AG08396 (cell line): ENCODE measurements around the gene MAD1L1.

Experiments
- DNase-seq: peaks from one replicate; pipeline ENCODE4 v3.0.0; 2012; ENCODE audit warnings: low spot score, mixed read lengths

Gene MAD1L1

GRCh38 chr7:2104107-2104710 lies 128.5 kb downstream of the MAD1L1 start:
- DNase-seq = peak; percentile 98

GRCh38 chr7:2103071-2103898 lies 129.5 kb downstream of the MAD1L1 start:
- no peak for DNase-seq

GRCh38 chr7:2102375-2102723 lies 130.4 kb downstream of the MAD1L1 start:
- DNase-seq = no peak

- no peak for DNase-seq
These were observed 130.9 kb downstream of the MAD1L1 start for GRCh38 chr7:2101630-2102374.

- DNase-seq = no peak
These were observed 132.2 kb downstream of the MAD1L1 start for GRCh38 chr7:2100278-2101208.

- peak; percentile 78 for DNase-seq
These were observed 133.4 kb downstream of the MAD1L1 start for GRCh38 chr7:2099048-2099957.

- no peak for DNase-seq
These were observed 134.2 kb downstream of the MAD1L1 start for GRCh38 chr7:2098496-2098895.

GRCh38 chr7:2098056-2098455 lies 134.7 kb downstream of the MAD1L1 start:
- no peak for DNase-seq

- no peak for DNase-seq
These were observed 135.3 kb downstream of the MAD1L1 start for GRCh38 chr7:2097492-2097891.

- no peak for DNase-seq
These were observed 135.9 kb downstream of the MAD1L1 start for GRCh38 chr7:2096692-2097387.

- DNase-seq = no peak
These were observed 137.3 kb downstream of the MAD1L1 start for GRCh38 chr7:2095436-2095835.

- DNase-seq = no peak
These were observed 138.2 kb downstream of the MAD1L1 start for GRCh38 chr7:2094454-2095045.

GRCh38 chr7:2093843-2094220 lies 138.9 kb downstream of the MAD1L1 start:
- no peak for DNase-seq

GRCh38 chr7:2093215-2093842 lies 139.4 kb downstream of the MAD1L1 start:
- peak; percentile 30 for DNase-seq

GRCh38 chr7:2092279-2092678 lies 140.5 kb downstream of the MAD1L1 start:
- no peak for DNase-seq

- DNase-seq = no peak
These were observed 141.9 kb downstream of the MAD1L1 start for GRCh38 chr7:2090526-2091520.

GRCh38 chr7:2088801-2089200 lies 143.9 kb downstream of the MAD1L1 start:
- no peak for DNase-seq

GRCh38 chr7:2087744-2088143 lies 145.0 kb downstream of the MAD1L1 start:
- DNase-seq = no peak
